Adrenal gland (tissue), 12 donors: ENCODE results near the gene ARHGEF2. TPM values are rescaled to one million over a fixed set of nuclear protein-coding genes. Genes with fewer than 3 reads are reported as not detected.

Experiments used
- DNase-seq, 7 donors: peaks; one replicate each; pipeline ENCODE4 v3.0.0-alpha.2; 2019 to 2020
- H3K27ac ChIP-seq, 5 donors: fragments of 200-600 bp; sonication (generic) in 4 of 5; 1 replicate in 3 of 5; 2 replicates in 2 of 5; pipeline versions ENCODE4 v1.5.1 to v1.8.0; 2016 to 2020; ENCODE audit warnings: mild to moderate bottlenecking in 1 of 5
- H3K27me3 ChIP-seq: fragments of 200-600 bp; 2 replicates; pipeline ENCODE4 v1.8.0; 2021
- H3K36me3 ChIP-seq, 2 donors: fragments of 200-600 bp; replicated peaks in 1 of 2; 1 replicate in 1 of 2; 2 replicates in 1 of 2; pipeline versions ENCODE4 v1.5.1 to v1.8.0; 2018 to 2022
- H3K4me1 ChIP-seq, 2 donors: fragments of 200-600 bp; replicated peaks in 1 of 2; 1 replicate in 1 of 2; 2 replicates in 1 of 2; pipeline versions ENCODE4 v1.5.1 to v1.8.0; 2018 to 2021
- H3K4me3 ChIP-seq, 4 donors: fragments of 200-600 bp; sonication (generic) in 3 of 4; one replicate each; pipeline ENCODE4 v1.5.1; 2016 to 2018
- H3K9me3 ChIP-seq, 3 donors: fragments of 200-600 bp; sonication (generic) in 1 of 3; replicated peaks in 1 of 3; 1 replicate in 2 of 3; 2 replicates in 1 of 3; pipeline versions ENCODE4 v1.5.1 to v1.8.0; 2016 to 2021
- CTCF ChIP-seq, 6 experiments: fragments of 450-650 bp in 4 of 6; fragments of 200-600 bp in 2 of 6; sonication (generic) in 1 of 6; IDR thresholded peaks; 1 replicate in 5 of 6; 2 replicates in 1 of 6; pipeline versions ENCODE4 v1.5.1 to v1.8.0; 2016 to 2021; ENCODE audit warnings: antibody characterized with exemption in 6 of 6, mild to moderate bottlenecking in 2 of 6, moderate library complexity in 1 of 6
- POLR2A ChIP-seq, 2 donors: fragments of 450-650 bp; IDR thresholded peaks; one replicate each; pipeline ENCODE4 v1.6.1; 2017; ENCODE audit warnings: antibody characterized with exemption in 2 of 2, mild to moderate bottlenecking in 2 of 2, moderate library complexity in 1 of 2
- WGBS, 4 donors: extraction: QIAGEN DNeasy Blood & Tissue Kit in 2 of 4; methylation state at CpG; one replicate each; pipeline versions ENCODE4 v1.1.5 to v1.1.7; 2013 to 2017; 5-methylcytosine and 5-hydroxymethylcytosine counted together
- intact Hi-C, 2 donors: fragments of 100-400 bp; cut with DNase I; formaldehyde crosslinking; loops; one replicate each; pipeline versions ENCODE4 v1.14.1 to v1.15.0; 2022 to 2023
- polyA plus RNA-seq, 3 donors: library from polyadenylated mRNA; stranded (reverse); fragments of 200-250 nt in 2 of 3; fragments of 350-450 nt in 1 of 3; fragmentation: Illumina TruSeq in 1 of 3; extraction: RNeasy Lipid Tissue Mini Kit (QIAGEN cat#74804) in 1 of 3; gene quantifications; one replicate each; pipeline ENCODE4 v1.2.3, GENCODE V29; 2013 to 2014
- total RNA-seq, 9 donors: library from RNA; depleted of rRNA in 4 of 9; stranded (reverse); fragments of >200 nt in 4 of 9; fragments of 120-200 nt in 1 of 9; fragmentation: NEBNext Ultra II Directional in 1 of 9; extraction: Animal tissue kit (Norgen Biotek cat#: 25700) in 1 of 9; gene quantifications; one replicate each; pipeline versions ENCODE4 v1.1.0 to v1.2.4, GENCODE V29; 2013 to 2023
- donor health status: healthy with polysubstance abuse.
- donor health status: Bipolar disorder and iron deficiency.
- donor health status: DM: yes; HTN: yes; CAD: no.
- donor health status: DM: no; HTN: no; CAD: no.
- donor health status: DM: no; HTN: no; CAD: no.
- donor health status: DM: yes; HTN: yes; CAD: no.

ARHGEF2 gene
- total and polyA plus RNA-seq, 12 donors: 7.6 to 41.3 (median 29.8) TPM

DNA sequence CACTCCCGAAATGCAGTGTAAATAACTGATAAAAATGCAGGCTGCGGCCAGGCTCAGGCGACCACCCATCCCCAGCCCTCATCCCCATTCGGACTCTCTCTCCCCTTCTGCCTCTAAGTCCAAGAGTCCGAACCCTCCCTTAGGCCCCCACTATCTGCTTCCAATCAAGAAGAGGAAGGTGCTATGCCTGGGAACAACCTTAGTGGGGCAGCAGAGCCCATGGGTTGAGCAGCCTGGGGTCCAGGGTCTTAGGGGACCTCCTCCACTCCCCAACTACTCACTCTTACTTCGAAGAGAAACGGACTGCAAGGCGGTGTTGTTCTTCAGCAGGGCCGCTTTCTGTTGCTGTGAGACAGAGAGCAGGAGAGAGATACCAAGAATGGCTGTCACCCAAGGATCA is 12.2 kb downstream of the ARHGEF2 start:
- no peaks in the 10 kb centered on the region for H3K9me3 ChIP-seq
- no peak for DNase-seq
- H3K4me1 ChIP-seq: peaks cover 9 to 50% of the 10 kb centered on the region in 2 donors
- H3K36me3 ChIP-seq: peaks cover 0 to 44% of the 10 kb centered on the region in 2 donors
- TF ChIP-seq POLR2A (IDR thresholded peaks at IDR 0.05) (no peak), CTCF (IDR thresholded peaks at IDR 0.05) (no peak)
- no peaks in the 10 kb centered on the region for H3K27me3 ChIP-seq
- no peak overlapping the region for H3K4me3 ChIP-seq
- intact Hi-C loops: no loop called here
- peak overlapping the region in 1 of 5 donors; percentile 73 for H3K27ac ChIP-seq
- 83 to 89% (median 88%) methylated on average over 8 to 9 of the region's 9 CpGs for WGBS, 4 donors

DNA sequence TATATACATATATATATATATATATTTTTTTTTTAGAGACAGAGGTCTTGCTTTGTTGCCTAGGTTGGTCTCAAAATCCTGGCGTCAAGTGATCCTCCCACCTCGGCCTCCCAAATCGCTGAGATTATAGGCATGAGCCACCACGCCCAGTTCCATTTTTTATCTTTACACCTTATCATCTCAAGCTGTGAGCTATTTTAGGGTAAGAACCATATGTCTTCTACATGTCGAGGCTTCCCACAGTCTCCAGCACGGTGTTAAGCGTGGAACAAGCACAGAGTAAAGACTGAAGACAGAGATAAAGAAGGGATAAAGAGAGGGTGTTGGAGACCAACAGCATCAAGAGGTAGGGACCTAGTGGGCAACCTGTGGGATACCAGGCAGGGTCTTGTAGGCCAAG is 14.2 kb downstream of the ARHGEF2 start:
- intact Hi-C loops: no loop called here
- Histone ChIP-seq H3K4me1 (peaks cover 0 to 32% of the 10 kb centered on the region in 2 donors), H3K27me3 (no peaks in the 10 kb centered on the region), H3K4me3 (no peak overlapping the region), H3K9me3 (no peaks in the 10 kb centered on the region), H3K36me3 (peaks cover 0 to 60% of the 10 kb centered on the region in 2 donors), H3K27ac (no peak overlapping the region)
- WGBS, 4 donors: 85 to 88% (median 87%) methylated on average over 7 of the region's 7 CpGs
- DNase-seq: no peak
- no peak for TF ChIP-seq CTCF (IDR thresholded peaks at IDR 0.05)
- no peak for TF ChIP-seq POLR2A (IDR thresholded peaks at IDR 0.05)

DNA sequence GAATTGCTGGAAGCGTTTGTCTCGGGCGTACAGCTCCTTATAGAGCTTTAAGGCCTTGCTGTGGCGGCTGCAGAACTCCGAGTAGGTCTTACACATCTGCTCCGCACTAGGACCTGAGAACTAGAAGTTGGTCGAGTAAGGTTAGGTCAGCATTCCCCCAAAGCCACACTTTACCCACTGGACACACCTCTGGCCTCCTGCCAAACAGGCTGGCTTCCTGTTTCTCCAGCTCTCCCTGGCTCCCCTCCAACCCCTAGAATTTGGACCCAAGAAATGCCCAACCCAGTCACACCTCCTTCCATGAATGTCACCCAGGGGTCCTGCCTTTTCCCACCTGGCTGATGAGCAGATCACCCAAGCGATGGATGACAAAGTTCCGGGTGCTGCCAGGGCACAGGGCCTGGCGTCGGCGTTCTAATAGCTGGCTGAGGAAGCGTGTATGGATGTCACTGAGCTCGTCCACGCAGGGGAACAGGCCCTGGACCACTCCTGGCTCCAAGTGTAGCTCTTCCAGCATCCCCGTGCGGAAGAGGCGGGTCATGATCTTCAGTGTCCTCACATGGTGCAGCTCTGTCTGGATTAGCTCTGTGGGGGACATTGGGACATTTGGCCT is 15.6 kb downstream of the ARHGEF2 start:
- no peaks in the 10 kb centered on the region for H3K27me3 ChIP-seq
- intact Hi-C loops: no loop called here

DNA sequence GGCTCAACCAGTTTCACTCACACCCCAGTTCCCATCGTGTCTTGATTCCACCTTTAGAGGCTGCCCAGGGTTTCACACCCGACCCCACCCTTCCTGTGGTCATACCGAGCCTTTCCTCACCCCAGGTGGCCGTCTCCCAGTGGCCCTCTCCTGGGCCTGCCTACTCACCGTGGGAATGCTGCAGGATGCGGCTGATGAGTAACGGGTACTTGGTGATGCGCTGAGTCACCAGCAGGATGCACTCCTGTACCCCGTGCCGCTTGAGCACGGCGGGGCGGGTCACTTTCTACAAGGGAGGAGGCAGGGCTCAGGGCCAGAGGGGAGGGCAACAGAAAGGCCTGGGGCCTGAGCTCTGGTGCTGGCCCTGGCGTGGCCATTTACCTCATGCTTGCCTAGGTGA is 16.4 kb downstream of the ARHGEF2 start:
- intact Hi-C loops: no loop called here
- Histone ChIP-seq H3K4me3 (no peak overlapping the region), H3K9me3 (no peaks in the 10 kb centered on the region), H3K4me1 (peaks cover 0 to 11% of the 10 kb centered on the region in 2 donors), H3K36me3 (peaks cover 0 to 76% of the 10 kb centered on the region in 2 donors), H3K27me3 (no peaks in the 10 kb centered on the region), H3K27ac (peak overlapping the region in 1 of 5 donors; percentile 55)
- TF ChIP-seq POLR2A (IDR thresholded peaks at IDR 0.05) (no peak), CTCF (IDR thresholded peaks at IDR 0.05) (peak in 1 of 6 experiments; percentile 2)
- WGBS, 4 donors: 55 to 73% (median 67%) methylated on average over 8 to 14 of the region's 14 CpGs
- DNase-seq: no peak

More for the DNA sequence above, 15.6 kb downstream of the ARHGEF2 start:
- peak in 4 of 7 donors; percentile 39 to 53 (median 50) for DNase-seq
- 74 to 80% (median 77%) methylated on average over 4 to 18 of the region's 18 CpGs for WGBS, 4 donors
- H3K36me3 ChIP-seq: peaks cover 0 to 68% of the 10 kb centered on the region in 2 donors
- no peaks in the 10 kb centered on the region for H3K9me3 ChIP-seq
- H3K4me3 ChIP-seq: no peak overlapping the region
- H3K27ac ChIP-seq: peak overlapping the region in 1 of 5 donors; percentile 31
- TF ChIP-seq POLR2A (IDR thresholded peaks at IDR 0.05) (no peak), CTCF (IDR thresholded peaks at IDR 0.05) (no peak)
- peaks cover 0 to 19% of the 10 kb centered on the region in 2 donors for H3K4me1 ChIP-seq
